ENCODE results near the gene KIRREL1. TPM values are rescaled to one million over a fixed set of nuclear protein-coding genes. Genes with fewer than 3 reads are reported as not detected.
"Not testable (repeated sequence)": the region's sequence is repeated elsewhere in the genome, so short reads cannot be mapped to it uniquely, and the experiment has no call there.

Gene KIRREL1
- total RNA-seq, 2 experiments from 2014 or later = not detected

DNA sequence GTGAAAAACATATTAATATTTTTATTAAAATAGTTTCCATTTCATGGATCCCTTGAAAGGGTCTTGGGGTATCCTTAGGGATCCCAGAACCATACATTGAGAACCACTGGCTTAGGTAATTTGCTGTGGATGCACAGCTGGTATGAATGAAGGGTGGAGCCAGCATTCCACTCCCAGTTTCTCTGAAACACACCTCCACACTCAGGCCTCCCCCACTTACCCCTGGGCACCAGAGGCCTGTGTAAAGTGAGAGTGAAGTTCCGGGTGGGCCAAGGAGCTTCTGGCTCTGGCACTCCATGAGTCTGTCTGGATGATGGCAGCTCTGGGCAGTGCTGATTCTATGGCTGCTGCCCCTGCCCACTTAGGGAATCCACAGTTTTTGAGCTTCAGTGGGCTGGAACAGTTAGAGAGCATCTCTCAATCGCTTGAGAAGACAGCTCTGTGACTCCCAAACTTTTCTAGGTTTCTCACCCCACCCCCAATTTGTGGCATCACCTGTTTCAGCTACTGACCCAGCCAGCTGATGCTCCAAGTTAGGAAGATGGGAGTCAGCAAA is 129.5 kb downstream of the KIRREL1 start:
- H3K4me3 Mint-ChIP-seq = no peak overlapping the region
- no peaks in the 10 kb centered on the region for H3K36me3 Mint-ChIP-seq
- CTCF ChIA-PET = interaction anchor here (1.2 to 4.6 kb wide), 3 partner anchors 25 to 165 kb away, joined by 3 to 58 read pairs (median 4); no protein-coding TSS in a partner anchor
- H3K4me1 Mint-ChIP-seq = peaks cover 15% of the 10 kb centered on the region
- H3K9me3 Mint-ChIP-seq (ENCODE audit: low read depth) = no peaks in the 10 kb centered on the region
- no peak for DNase-seq
- ATAC-seq = no peak
- peaks cover 75% of the 10 kb centered on the region for H3K27me3 Mint-ChIP-seq
- no peak overlapping the region for H3K27ac Mint-ChIP-seq

DNA sequence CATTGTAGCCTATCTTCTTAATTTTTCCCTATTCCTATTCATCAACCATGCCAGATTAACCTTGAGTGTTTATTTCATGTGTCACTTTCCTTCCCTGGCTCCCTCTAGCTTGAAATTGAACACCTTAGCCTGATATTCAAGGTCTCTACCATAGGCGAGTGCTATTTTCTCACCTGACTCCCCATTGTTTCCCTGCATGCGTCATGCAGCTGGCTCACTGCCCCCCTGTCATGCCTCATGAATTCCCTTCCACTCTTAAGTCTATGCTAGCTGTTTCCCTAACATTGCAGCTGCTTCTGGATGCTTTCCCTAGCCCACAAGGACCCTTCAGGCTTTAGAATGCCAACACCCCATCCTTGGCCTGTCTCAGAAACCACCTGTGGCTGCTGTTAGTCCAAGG is 130.6 kb downstream of the KIRREL1 start:
- Mint-ChIP-seq H3K36me3 (no peaks in the 10 kb centered on the region), H3K4me3 (no peak overlapping the region), H3K27ac (no peak overlapping the region), H3K9me3 (ENCODE audit: low read depth) (no peaks in the 10 kb centered on the region), H3K27me3 (peaks cover 63% of the 10 kb centered on the region), H3K4me1 (peaks cover 12% of the 10 kb centered on the region)
- DNase-seq (no peak), ATAC-seq (no peak)
- CTCF ChIA-PET = interaction anchor here (0.9 to 4.6 kb wide), 12 partner anchors 11 to 544 kb away, joined by 3 to 58 read pairs (median 6); no protein-coding TSS in a partner anchor

DNA sequence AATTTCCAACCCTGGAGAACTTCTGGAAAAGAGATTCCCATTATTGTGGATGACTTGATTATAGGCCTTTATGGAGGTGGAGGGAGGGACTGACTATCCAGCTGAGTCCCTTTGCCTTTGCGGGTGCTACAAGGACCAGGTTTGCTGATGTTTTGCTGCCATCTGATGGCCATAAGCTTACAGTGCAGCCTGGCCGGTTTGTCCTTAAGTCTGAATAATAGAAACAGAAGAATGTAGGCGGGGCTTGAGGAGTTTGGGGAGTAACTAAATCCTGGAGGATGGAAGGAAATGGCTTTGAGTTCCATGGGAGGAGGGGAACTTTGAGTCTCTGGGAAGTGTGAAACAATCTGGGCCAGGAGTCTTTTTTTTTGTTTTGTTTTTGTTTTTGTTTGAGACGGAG is 131.6 kb downstream of the KIRREL1 start:
- CTCF ChIA-PET = interaction anchor here (0.7 to 4.6 kb wide), 15 partner anchors 12 to 949 kb away, joined by 3 to 58 read pairs (median 5); no protein-coding TSS in a partner anchor
- Mint-ChIP-seq H3K4me3 (no peak overlapping the region), H3K36me3 (no peaks in the 10 kb centered on the region), H3K27ac (no peak overlapping the region), H3K27me3 (peaks cover 62% of the 10 kb centered on the region), H3K4me1 (peaks cover 12% of the 10 kb centered on the region), H3K9me3 (ENCODE audit: low read depth) (no peaks in the 10 kb centered on the region)
- ATAC-seq = peak; percentile 90
- peak; percentile 82 for DNase-seq

DNA sequence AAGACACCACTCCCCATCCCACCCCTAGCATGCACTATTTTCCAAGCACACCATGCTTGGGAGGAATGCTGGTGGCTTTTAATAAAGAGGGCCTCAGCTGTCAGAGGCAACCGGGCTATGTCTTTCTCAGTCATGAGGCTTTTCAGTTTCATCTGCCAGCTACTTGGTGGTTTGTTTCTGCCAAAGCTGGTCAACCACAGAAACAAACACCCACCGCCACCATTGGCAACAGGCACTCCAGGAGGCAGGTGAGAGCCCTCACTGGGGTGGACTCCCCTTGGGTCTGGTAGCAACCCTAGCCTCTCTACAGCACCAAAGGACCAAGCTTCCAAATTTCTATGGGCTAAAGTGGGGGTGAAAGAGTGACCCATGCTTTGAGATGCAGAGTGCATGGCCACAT is 133.0 kb downstream of the KIRREL1 start:
- Mint-ChIP-seq H3K4me3 (no peak overlapping the region), H3K27me3 (peaks cover 55% of the 10 kb centered on the region), H3K4me1 (peaks cover 12% of the 10 kb centered on the region), H3K36me3 (no peaks in the 10 kb centered on the region), H3K9me3 (ENCODE audit: low read depth) (no peaks in the 10 kb centered on the region), H3K27ac (no peak overlapping the region)
- DNase-seq (peak; percentile 45), ATAC-seq (no peak)
- CTCF ChIA-PET = interaction anchor here (0.9 to 2.7 kb wide), 2 partner anchors 11 to 135 kb away, joined by 3 to 30 read pairs; no protein-coding TSS in a partner anchor

DNA sequence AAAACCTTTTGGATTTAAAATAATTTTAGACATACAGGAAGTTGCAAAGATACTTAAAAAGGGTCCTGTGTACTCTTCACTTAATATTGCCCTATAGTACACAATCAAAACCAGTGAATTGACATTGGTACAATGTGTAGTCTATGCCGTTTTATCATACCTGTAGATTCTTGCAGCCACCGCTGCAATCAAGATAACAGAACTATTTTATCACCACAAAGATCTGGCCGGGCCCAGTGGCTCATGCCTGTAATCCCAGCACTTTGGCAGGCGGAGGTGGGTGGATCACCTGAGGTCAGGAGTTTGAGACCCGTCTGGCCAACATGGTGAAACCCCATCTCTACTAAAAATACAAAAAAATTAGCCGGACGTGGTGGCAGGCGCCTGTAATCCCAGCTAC is 135.1 kb downstream of the KIRREL1 start:
- not testable (repeated sequence) for H3K36me3 Mint-ChIP-seq; ATAC-seq; DNase-seq; H3K27ac Mint-ChIP-seq; H3K9me3 Mint-ChIP-seq (ENCODE audit: low read depth); H3K4me3 Mint-ChIP-seq
- Mint-ChIP-seq H3K4me1 (peaks cover 12% of the 10 kb centered on the region), H3K27me3 (peaks cover 43% of the 10 kb centered on the region)
- CTCF ChIA-PET = interaction anchor here (1.3 kb wide), 1 partner anchor 136 kb away, joined by 4 read pairs; no protein-coding TSS in a partner anchor

DNA sequence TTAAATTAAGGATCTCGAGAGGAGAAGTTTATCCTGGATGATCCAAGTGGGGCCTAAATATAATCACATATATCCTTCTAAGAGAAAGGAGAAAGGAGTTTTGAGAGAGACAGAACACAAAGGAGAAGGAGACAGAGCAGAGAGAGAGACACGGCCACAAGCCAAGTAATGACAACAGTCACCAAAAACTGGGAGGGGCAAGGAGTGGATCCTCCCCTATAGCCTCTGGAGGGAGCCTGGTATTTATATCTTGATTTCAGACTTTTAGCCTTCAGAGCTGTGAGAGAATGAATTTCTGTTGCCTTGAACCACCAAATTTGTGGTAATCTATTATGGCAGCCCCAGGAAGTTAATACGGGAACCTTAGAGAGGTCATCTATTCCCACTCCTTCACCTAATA is 137.8 kb downstream of the KIRREL1 start:
- no peak overlapping the region for H3K4me3 Mint-ChIP-seq
- H3K36me3 Mint-ChIP-seq = no peaks in the 10 kb centered on the region
- H3K27ac Mint-ChIP-seq = no peak overlapping the region
- no peaks in the 10 kb centered on the region for H3K9me3 Mint-ChIP-seq (ENCODE audit: low read depth)
- H3K27me3 Mint-ChIP-seq = peaks cover 22% of the 10 kb centered on the region
- no peak for ATAC-seq
- DNase-seq = no peak
- CTCF ChIA-PET = no interaction called here
- peaks cover 5% of the 10 kb centered on the region for H3K4me1 Mint-ChIP-seq

DNA sequence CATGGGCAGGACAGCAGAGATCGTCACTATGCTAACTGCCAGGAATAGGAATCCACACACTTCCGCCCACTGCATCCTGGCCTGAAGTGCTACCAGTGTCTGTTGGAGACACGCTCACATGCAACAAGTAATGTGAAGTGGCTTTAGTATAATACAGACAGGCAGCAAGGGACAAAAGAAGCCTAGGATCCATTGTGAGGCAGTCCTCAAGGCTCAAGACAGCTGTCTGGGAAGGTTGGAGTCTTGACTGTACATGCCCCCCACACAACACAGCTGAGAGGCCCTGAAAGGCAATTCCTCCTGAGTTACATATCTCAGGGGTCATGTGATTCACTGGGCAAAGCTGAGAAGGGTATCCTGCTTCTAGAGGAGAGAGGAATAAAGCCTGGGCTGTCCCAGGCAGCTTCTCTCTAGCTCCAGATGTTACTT is 147.3 kb downstream of the KIRREL1 start:
- Mint-ChIP-seq H3K36me3 (no peaks in the 10 kb centered on the region), H3K27me3 (no peaks in the 10 kb centered on the region), H3K27ac (no peak overlapping the region), H3K9me3 (ENCODE audit: low read depth) (no peaks in the 10 kb centered on the region), H3K4me3 (no peak overlapping the region), H3K4me1 (no peaks in the 10 kb centered on the region)
- DNase-seq (no peak), ATAC-seq (no peak)
- CTCF ChIA-PET = no interaction called here

DNA sequence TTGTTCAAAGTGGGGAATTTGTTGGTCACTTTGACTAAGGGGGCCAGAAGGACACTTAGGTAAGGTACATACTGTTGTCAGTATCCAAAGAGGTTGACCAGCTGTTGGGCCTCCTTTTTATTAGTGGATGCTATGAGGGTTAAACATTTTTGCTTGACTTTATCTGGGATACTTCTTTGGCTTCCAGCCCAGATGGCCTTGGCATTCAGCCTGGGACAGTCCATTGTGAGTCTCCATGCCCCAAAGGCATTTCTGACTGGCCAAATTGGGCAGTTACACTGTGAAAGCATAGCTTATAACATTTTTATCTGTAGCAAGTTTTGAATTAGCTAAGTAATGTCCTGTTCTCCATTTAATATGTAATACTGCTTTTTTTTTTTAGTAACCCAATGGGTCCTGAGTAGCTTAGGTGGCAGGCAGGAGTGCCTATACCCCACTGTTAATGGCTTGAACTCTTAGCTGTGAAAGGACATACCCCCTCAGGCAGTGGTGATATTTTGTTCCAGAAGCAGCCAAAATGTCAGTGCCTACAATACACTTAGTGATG is 151.8 kb downstream of the KIRREL1 start:
- Mint-ChIP-seq H3K27ac (no peak overlapping the region), H3K27me3 (no peaks in the 10 kb centered on the region), H3K9me3 (ENCODE audit: low read depth) (no peaks in the 10 kb centered on the region), H3K4me3 (no peak overlapping the region), H3K4me1 (peaks cover 10% of the 10 kb centered on the region), H3K36me3 (no peaks in the 10 kb centered on the region)
- ATAC-seq (no peak), DNase-seq (no peak)
- CTCF ChIA-PET = interaction anchor here (1.9 kb wide), 1 partner anchor 20 kb away, joined by 6 read pairs; no protein-coding TSS in a partner anchor

DNA sequence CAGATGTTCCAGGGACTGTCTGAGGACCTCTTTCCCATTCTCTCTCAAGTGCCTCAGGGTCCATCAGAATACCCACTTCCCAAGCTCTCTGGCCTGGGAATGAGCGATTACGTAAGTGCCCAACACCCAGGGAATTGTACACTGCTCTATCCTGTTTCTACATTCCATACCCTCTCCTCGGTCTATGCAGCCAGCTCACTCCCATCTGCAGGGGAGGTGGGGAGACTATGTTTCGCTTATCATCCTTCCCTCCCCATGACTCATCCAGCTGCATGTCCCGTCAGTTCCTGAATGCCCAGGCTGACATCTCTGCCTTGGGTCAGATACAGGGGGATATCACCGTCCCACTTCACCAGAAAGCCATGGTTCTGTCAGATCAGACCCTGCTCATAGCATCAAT is 152.7 kb downstream of the KIRREL1 start:
- H3K27ac Mint-ChIP-seq = no peak overlapping the region
- H3K4me1 Mint-ChIP-seq = peaks cover 17% of the 10 kb centered on the region
- DNase-seq (no peak), ATAC-seq (no peak)
- H3K27me3 Mint-ChIP-seq = peaks cover 2% of the 10 kb centered on the region
- no peaks in the 10 kb centered on the region for H3K9me3 Mint-ChIP-seq (ENCODE audit: low read depth)
- H3K4me3 Mint-ChIP-seq = no peak overlapping the region
- no peaks in the 10 kb centered on the region for H3K36me3 Mint-ChIP-seq
- CTCF ChIA-PET = no interaction called here

DNA sequence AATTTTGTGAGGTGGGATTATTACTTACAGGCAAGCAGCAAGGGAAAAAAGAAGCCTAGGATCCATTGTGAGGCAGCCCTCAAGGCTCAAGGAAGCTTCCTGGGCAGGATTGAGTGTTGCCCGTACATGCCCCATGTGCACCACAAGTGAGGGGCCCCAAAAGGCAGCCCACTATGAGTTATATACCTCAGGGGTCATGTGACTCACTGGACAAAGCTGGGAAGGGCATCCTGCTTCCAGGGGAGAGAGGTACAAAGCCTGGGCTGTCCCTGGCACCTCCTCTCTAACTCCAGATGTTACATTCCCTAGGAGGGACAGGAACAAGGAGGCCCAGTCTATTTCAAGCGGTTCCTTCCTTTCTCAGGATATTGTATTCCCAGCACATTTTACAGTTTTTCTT is 153.3 kb downstream of the KIRREL1 start:
- Mint-ChIP-seq H3K9me3 (ENCODE audit: low read depth) (no peaks in the 10 kb centered on the region), H3K36me3 (no peaks in the 10 kb centered on the region), H3K4me3 (no peak overlapping the region), H3K27ac (no peak overlapping the region), H3K27me3 (peaks cover 2% of the 10 kb centered on the region), H3K4me1 (peaks cover 17% of the 10 kb centered on the region)
- CTCF ChIA-PET = no interaction called here
- ATAC-seq (no peak), DNase-seq (no peak)

DNA sequence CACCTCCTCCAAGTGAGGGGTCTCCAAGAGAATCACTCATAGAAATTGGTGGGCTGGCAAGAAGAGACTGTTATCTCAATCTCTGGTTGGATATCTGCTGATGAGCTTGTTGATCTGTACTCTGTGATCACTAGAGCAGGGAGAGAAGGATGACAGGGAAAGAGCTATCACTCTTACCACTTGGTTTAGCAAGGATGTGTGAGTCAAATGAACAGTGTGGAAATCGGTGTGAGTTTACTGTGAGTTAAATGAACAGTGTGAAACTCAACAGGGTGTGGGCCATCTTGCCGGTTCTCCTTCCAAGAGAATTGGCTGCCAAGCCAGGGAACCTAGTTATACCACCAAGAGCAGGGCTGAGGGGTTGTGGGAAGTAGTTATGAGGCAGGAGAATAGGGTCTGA is 154.0 kb downstream of the KIRREL1 start:
- H3K4me1 Mint-ChIP-seq = peaks cover 17% of the 10 kb centered on the region
- no peak for ATAC-seq
- no peak overlapping the region for H3K4me3 Mint-ChIP-seq
- no peaks in the 10 kb centered on the region for H3K9me3 Mint-ChIP-seq (ENCODE audit: low read depth)
- H3K36me3 Mint-ChIP-seq = no peaks in the 10 kb centered on the region
- no peak for DNase-seq
- CTCF ChIA-PET = no interaction called here
- H3K27ac Mint-ChIP-seq = no peak overlapping the region
- H3K27me3 Mint-ChIP-seq = peaks cover 2% of the 10 kb centered on the region

DNA sequence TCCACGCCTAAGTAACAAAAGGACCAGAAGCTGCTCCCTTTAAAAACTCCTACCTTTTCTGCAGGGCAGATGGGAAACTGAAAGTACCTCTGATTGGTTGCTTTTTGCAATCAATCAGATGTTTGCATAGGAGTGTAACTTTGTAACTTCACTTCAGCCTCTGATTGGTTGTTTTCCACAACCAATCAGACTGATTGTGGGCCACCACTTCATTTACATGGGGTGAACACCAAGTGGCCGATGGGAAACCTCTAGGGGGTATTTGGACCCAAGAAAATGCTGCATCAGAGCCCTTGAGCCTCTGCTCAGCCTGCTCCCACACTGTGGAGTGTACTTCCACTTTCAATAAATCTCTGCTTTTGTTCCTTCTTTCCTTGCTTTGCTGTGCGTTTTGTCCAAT is 154.4 kb downstream of the KIRREL1 start:
- Mint-ChIP-seq H3K4me3 (no peak overlapping the region), H3K36me3 (no peaks in the 10 kb centered on the region), H3K27ac (no peak overlapping the region), H3K27me3 (peaks cover 2% of the 10 kb centered on the region), H3K4me1 (peaks cover 17% of the 10 kb centered on the region), H3K9me3 (ENCODE audit: low read depth) (no peaks in the 10 kb centered on the region)
- CTCF ChIA-PET = no interaction called here
- ATAC-seq (no peak), DNase-seq (no peak)

DNA sequence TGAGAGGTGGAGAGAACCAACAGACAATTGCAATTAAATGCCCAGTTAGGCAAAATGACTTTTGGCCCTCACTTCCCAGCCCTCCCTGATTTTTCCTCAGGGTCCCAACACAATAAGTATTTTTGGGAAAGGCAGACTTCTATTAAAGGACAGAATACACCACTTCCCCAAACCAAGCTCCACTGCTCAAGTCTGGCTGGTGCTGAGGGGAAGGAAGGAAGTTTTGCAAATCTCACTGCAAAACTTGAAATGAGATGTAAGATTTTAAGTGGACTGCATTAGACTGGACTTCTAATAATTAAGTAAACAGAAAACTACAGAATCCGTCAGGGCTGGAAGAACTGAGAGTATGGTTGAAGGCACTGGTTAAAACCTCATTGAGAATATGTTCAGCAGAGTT is 155.0 kb downstream of the KIRREL1 start:
- H3K27me3 Mint-ChIP-seq = peaks cover 5% of the 10 kb centered on the region
- no peak overlapping the region for H3K4me3 Mint-ChIP-seq
- DNase-seq (no peak), ATAC-seq (no peak)
- no peaks in the 10 kb centered on the region for H3K9me3 Mint-ChIP-seq (ENCODE audit: low read depth)
- H3K36me3 Mint-ChIP-seq = no peaks in the 10 kb centered on the region
- H3K4me1 Mint-ChIP-seq = peaks cover 18% of the 10 kb centered on the region
- H3K27ac Mint-ChIP-seq = no peak overlapping the region
- CTCF ChIA-PET = no interaction called here

DNA sequence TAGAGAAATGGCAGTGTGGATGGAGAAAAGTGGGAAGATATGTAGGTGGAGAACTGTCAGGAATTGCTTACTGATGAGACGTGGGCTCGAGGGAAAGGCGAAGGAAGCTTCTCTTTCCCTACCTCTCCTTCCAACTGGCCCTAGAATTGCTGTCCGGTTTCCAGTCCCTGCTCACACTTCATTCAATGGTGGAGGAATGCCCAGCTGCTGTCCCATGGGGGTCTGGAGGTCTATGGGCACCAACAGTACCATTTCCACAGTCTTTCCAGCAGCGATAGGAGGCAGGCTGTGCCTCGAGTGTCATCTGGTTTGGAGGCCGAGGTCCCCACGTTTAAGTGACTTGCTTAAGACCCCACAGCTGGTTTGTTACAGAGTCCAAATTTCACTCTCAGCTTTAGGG is 155.7 kb downstream of the KIRREL1 start:
- Mint-ChIP-seq H3K27ac (peak overlapping the region; percentile 79), H3K27me3 (peaks cover 13% of the 10 kb centered on the region), H3K36me3 (no peaks in the 10 kb centered on the region), H3K4me3 (peak overlapping the region; percentile 83), H3K9me3 (ENCODE audit: low read depth) (no peaks in the 10 kb centered on the region), H3K4me1 (peaks cover 18% of the 10 kb centered on the region)
- CTCF ChIA-PET = interaction anchor here (1.1 kb wide), 1 partner anchor 55 kb away, joined by 4 read pairs; no protein-coding TSS in a partner anchor
- ATAC-seq = no peak
- no peak for DNase-seq
